SK-MEL-5 (cell line): ENCODE measurements around the gene GINS2. TPM values are rescaled to one million over a fixed set of nuclear protein-coding genes. Genes with fewer than 3 reads are reported as not detected.
A peak's percentile ranks its signal among the peaks of the same experiment; 100 is the strongest.

Source experiments
- DNase-seq: peaks from one replicate; pipeline ENCODE4 v3.0.0-alpha.2; 2016; ENCODE audit warnings: low read depth, low spot score
- in situ Hi-C: cut with HindIII; loops from 2 replicates; pipeline ENCODE4 v1.10.0; 2016; ENCODE audit warnings: low sequenced_read_pairs, high pct_unique_total_duplicates, low pct_unique_long_range_greater_than_20kb
- total RNA-seq: library from RNA; depleted of rRNA; stranded (reverse); fragments of >200 nt; shearing (Covaris generic); gene quantifications from 2 replicates; pipeline ENCODE4 v1.2.3, GENCODE V29; 2014

GINS2 gene
- total RNA-seq, 1 experiment from 2014 or later, result 10.9 TPM

DNA sequence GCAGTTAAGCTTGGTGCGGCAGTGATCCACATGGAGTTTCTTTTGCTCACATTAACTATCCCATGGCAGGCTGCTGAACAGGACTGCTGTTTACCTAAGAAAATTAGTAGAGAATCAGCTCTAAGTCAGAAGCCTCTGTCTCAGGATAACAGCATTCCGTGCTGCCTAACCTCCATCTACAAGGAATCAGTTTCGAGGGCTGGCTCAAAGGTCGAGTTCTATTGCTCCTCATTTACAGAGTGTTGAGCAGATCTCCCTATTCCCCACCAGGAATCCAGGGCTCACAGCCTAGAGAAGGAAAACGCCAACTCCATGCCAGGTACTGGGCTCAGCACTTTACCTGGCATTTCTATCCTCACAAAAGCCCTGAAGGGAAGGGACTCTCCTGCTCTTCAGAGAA is 9.9 kb downstream of the GINS2 start:
- DNase-seq, result no peak
- in situ Hi-C loops, result no loop called here

- in situ Hi-C loops, result no loop called here
- no peak for DNase-seq
These were observed 10.7 kb downstream of the GINS2 start for GRCh38 chr16:85678016-85678415.

GRCh38 chr16:85677383-85677967 is 11.3 kb downstream of the GINS2 start:
- in situ Hi-C loops, result no loop called here
- no peak for DNase-seq

- no peak for DNase-seq
- in situ Hi-C loops, result no loop called here
These were observed 12.3 kb downstream of the GINS2 start for GRCh38 chr16:85676466-85676865.

GRCh38 chr16:85675251-85675874 is 13.4 kb downstream of the GINS2 start:
- in situ Hi-C loops, result no loop called here
- DNase-seq, result peak; percentile 54

DNA sequence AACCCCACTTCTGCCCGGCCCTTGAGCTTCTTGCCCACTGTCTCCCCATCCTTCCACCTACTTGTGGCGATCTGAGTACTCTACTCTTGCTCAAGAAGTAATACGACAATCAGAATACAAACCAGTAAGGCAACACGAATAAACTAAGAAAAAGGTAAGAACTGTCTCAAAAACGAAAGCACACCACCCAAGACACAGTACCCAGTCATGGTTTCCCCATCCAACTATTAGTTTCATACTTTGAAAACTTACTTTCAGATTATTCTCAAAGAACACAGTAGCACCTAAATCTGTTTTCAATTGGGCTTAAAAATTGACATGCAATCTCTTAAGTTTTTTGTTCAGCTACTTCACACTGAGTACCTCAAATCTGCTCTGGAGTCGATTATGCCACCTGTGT is 13.9 kb downstream of the GINS2 start:
- in situ Hi-C loops, result no loop called here
- DNase-seq, result no peak

- in situ Hi-C loops, result no loop called here
- no peak for DNase-seq
These were observed 14.4 kb downstream of the GINS2 start for GRCh38 chr16:85674418-85674755.

GRCh38 chr16:85673529-85674417 is 15.0 kb downstream of the GINS2 start:
- in situ Hi-C loops, result no loop called here
- no peak for DNase-seq

- in situ Hi-C loops, result no loop called here
- DNase-seq, result no peak
These were observed 17.9 kb downstream of the GINS2 start for GRCh38 chr16:85670840-85671239.

DNA sequence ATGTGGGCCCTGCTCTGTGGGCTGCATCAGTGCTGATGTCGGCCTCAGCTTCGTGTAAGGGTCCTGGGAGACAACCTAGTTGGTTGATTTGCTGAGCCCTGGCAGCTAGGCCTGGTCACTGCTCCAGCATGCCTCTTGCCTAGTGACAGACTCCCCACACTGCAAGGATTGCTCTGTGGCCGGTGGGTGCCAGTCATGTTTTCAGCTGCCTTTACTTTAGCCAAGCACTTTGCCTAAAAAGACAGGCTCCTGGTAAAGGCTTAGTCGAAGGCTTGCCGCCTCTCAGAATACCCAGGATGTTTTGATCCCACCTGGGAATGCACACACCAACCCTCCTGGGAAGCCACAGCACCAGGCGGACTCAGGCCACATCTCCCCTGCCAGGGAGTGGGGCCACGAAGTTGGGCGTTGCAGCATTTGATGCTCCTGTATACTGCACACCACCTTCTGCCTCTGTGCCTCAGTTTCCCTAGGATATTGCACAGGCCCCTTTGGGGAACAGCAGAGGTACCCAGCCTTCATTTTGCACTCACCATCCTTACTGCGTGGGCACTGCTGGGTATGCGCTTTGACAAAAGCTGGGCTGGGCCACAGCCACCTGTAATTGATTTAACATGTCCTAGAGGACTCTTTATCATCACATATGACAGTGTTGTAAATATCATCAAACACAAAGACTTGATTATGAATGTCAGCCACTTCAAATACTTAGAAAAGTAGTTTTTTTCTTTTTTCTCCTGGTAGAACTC is 19.9 kb downstream of the GINS2 start:
- DNase-seq, result no peak
- in situ Hi-C loops, result no loop called here

GRCh38 chr16:85667841-85668413 is 20.8 kb downstream of the GINS2 start:
- DNase-seq, result no peak
- in situ Hi-C loops, result no loop called here

- in situ Hi-C loops, result no loop called here
- no peak for DNase-seq
These were observed 21.5 kb downstream of the GINS2 start for GRCh38 chr16:85667261-85667660.

DNA sequence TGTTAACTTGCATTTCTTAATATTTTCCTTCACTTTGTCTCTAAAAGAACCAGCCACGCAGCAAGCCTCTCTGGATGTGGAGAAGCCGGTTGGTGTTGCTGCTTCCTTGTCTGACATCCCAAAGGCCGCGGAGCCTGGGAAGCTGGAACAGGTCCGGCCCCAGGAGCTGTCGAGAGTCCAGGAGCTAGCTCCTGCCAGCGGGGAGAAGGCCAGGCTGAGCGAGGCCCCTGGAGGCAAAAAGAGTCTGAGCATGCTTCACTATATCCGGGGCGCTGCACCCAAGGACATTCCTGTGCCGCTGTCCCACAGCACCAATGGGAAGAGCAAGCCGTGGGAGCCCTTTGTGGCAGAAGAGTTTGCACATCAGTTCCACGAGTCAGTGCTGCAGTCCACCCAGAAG is 22.8 kb downstream of the GINS2 start:
- no peak for DNase-seq
- in situ Hi-C loops, result no loop called here

GRCh38 chr16:85665373-85665740 is 23.4 kb downstream of the GINS2 start:
- in situ Hi-C loops, result no loop called here
- DNase-seq, result no peak

- in situ Hi-C loops, result no loop called here
- DNase-seq, result no peak
These were observed 24.0 kb downstream of the GINS2 start for GRCh38 chr16:85664580-85665372.

GRCh38 chr16:85663891-85664321 is 24.8 kb downstream of the GINS2 start:
- DNase-seq, result no peak
- in situ Hi-C loops, result no loop called here
